Right lobe of liver (tissue), 6 donors: ENCODE measurements around the gene C11orf71. TPM values are rescaled to one million over a fixed set of nuclear protein-coding genes. Genes with fewer than 3 reads are reported as not detected.

ENCODE experiments used
- ATAC-seq, 4 donors: fragments of 200-7000 bp; cut with Tn5 transposase; one replicate each; pipeline ENCODE4 v1.9.1; 2020; ENCODE audit warnings: mild to moderate bottlenecking in 4 of 4, moderate library complexity in 4 of 4
- DNase-seq, 3 donors: peaks; one replicate each; pipeline ENCODE4 v3.0.0-alpha.2; 2020
- H3K27ac ChIP-seq, 3 donors: fragments of 200-600 bp; one replicate each; pipeline ENCODE4 v1.8.0; 2022
- H3K27me3 ChIP-seq, 2 donors: fragments of 200-600 bp; one replicate each; pipeline ENCODE4 v1.8.0; 2022
- H3K36me3 ChIP-seq, 4 donors: fragments of 200-600 bp; sonication (generic) in 1 of 4; one replicate each; pipeline versions ENCODE4 v1.5.1 to v1.8.0; 2017 to 2022; ENCODE audit warnings: control low read depth in 1 of 4
- H3K4me1 ChIP-seq, 4 donors: fragments of 200-600 bp; sonication (generic) in 1 of 4; one replicate each; pipeline versions ENCODE4 v1.5.1 to v1.8.0; 2017 to 2022; ENCODE audit warnings: control low read depth in 1 of 4
- H3K4me3 ChIP-seq, 3 donors: fragments of 200-600 bp; one replicate each; pipeline ENCODE4 v1.8.0; 2022
- H3K9me3 ChIP-seq, 4 donors: fragments of 200-600 bp; sonication (generic) in 1 of 4; one replicate each; pipeline versions ENCODE4 v1.5.1 to v1.8.0; 2017 to 2022; ENCODE audit warnings: control low read depth in 1 of 4
- POLR2A ChIP-seq: fragments of 450-650 bp; IDR thresholded peaks from one replicate; pipeline ENCODE4 v1.6.1; 2017; ENCODE audit warnings: antibody characterized with exemption, mild to moderate bottlenecking
- WGBS: methylation state at CpG from one replicate; pipeline ENCODE4 v1.1.6; 2018; ENCODE audit warnings: low coverage, low lambda C conversion rate; ENCODE audit not compliant: insufficient coverage; ENCODE audit errors: missing lambda C conversion rate; 5-methylcytosine and 5-hydroxymethylcytosine counted together
- intact Hi-C, 2 donors: fragments of 100-400 bp; cut with DNase I; formaldehyde crosslinking; loops; one replicate each; pipeline versions ENCODE4 v1.11.2 to v1.14.1; 2022
- total RNA-seq, 6 experiments: library from RNA; depleted of rRNA in 2 of 6; stranded (reverse); fragments of >200 nt in 2 of 6; fragmentation: NEBNext Ultra II Directional in 3 of 6; extraction: Animal tissue kit (Norgen Biotek cat#: 25700) in 3 of 6; gene quantifications; one replicate each; pipeline versions ENCODE4 v1.1.0 to v1.2.4, GENCODE V29; 2016 to 2023
- TF ChIP-seq, protein P1 (sequence below), 4 donors: fragments of 200-600 bp in 3 of 4; fragments of 450-650 bp in 1 of 4; IDR thresholded peaks; one replicate each; pipeline versions ENCODE4 v1.5.1 to v1.8.0; 2016 to 2022; ENCODE audit warnings: antibody characterized with exemption in 4 of 4, mild to moderate bottlenecking in 2 of 4
- donor health status: DM: no; HTN: yes; CAD: no.
- donor health status: DM: no; HTN: no; CAD: no.
- donor health status: DM: no; HTN: no; CAD: no.
- donor health status: DM: no; HTN: yes; CAD: no.
- donor health status: DM: no; HTN: yes; CAD: no.

The C11orf71 gene
- total RNA-seq, 6 experiments from 2014 or later = 4.9 to 13.4 (median 8.6) TPM

DNA sequence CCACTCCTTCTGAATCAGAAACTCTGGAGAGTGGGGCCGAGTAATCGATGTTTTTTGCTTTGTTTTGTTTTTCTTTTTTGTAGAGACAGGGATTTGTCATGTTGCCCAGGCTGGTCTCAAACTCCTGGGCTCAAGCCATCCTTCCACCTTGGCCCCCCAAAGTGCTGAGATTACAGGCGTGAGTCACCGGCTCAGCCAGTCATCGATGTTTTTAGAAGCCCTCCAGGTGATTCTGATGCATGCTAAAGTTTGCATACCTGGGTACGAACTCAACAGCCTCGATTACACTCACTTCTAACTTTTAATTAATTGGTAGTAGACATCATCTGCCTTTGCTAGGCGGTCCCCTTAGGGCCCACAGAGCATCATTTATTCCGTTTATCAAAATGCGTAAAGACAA lies 50.3 kb downstream of the C11orf71 start:
- Histone ChIP-seq H3K36me3 (no peaks in the 10 kb centered on the region), H3K4me3 (no peak overlapping the region), H3K27me3 (no peaks in the 10 kb centered on the region), H3K4me1 (peaks cover 0 to 21% (median 3%) of the 10 kb centered on the region in 4 donors), H3K27ac (no peak overlapping the region), H3K9me3 (no peaks in the 10 kb centered on the region)
- no peak for DNase-seq
- intact Hi-C loops = no loop called here
- TF ChIP-seq, protein P1, sequence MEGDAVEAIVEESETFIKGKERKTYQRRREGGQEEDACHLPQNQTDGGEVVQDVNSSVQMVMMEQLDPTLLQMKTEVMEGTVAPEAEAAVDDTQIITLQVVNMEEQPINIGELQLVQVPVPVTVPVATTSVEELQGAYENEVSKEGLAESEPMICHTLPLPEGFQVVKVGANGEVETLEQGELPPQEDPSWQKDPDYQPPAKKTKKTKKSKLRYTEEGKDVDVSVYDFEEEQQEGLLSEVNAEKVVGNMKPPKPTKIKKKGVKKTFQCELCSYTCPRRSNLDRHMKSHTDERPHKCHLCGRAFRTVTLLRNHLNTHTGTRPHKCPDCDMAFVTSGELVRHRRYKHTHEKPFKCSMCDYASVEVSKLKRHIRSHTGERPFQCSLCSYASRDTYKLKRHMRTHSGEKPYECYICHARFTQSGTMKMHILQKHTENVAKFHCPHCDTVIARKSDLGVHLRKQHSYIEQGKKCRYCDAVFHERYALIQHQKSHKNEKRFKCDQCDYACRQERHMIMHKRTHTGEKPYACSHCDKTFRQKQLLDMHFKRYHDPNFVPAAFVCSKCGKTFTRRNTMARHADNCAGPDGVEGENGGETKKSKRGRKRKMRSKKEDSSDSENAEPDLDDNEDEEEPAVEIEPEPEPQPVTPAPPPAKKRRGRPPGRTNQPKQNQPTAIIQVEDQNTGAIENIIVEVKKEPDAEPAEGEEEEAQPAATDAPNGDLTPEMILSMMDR (IDR thresholded peaks at IDR 0.05) = no peak
- no peak for TF ChIP-seq POLR2A
- no peak for ATAC-seq
- 87% methylated on average over 10 of the region's 10 CpGs for WGBS

Other genes with a start within 250 kb of the C11orf71 start
- gene NNMT, start 104.1 kb downstream of the C11orf71 start, total RNA-seq = 1,000 to 10,000 TPM in 4 of 6 experiments, 100 to 1,000 TPM in 2; 634 to 3,368 (median 2,270) TPM
- gene RBM7, start 155 bp upstream of the C11orf71 start, total RNA-seq = 10 to 100 TPM; 10.5 to 27.3 (median 15.3) TPM
- gene REXO2, start 39.0 kb upstream of the C11orf71 start, total RNA-seq = 10 to 100 TPM; 25.8 to 73.9 (median 37.0) TPM
- not detected for gene NXPE1, start 159.4 kb upstream of the C11orf71 start, total RNA-seq
- not detected for gene NXPE4, start 195.3 kb upstream of the C11orf71 start, total RNA-seq